Glomerular endothelial cell (primary cell): ENCODE measurements around the gene GRIK4. TPM values are rescaled to one million over a fixed set of nuclear protein-coding genes. Genes with fewer than 3 reads are reported as not detected.
"Not testable (repeated sequence)": the region's sequence is repeated elsewhere in the genome, so short reads cannot be mapped to it uniquely, and the experiment has no call there.

ENCODE experiments used
- DNase-seq: peaks from one replicate; pipeline ENCODE4 v3.0.0-alpha.2; 2011; ENCODE audit warnings: low read depth, low spot score; ENCODE audit errors: extremely low read depth
- total RNA-seq: library from RNA; depleted of rRNA; stranded (reverse); fragments of >200 nt; gene quantifications from 2 replicates; pipeline ENCODE4 v1.2.3, GENCODE V29; 2015

Gene GRIK4
- total RNA-seq = 0.06 and 0.10 TPM in 2 replicates

GRCh38 chr11:120511116-120511819 lies at the start of gene GRIK4:
Gene GRIK4, plus strand, starts transcription at chr11:120511748. Its CDS starts 148,571 bp downstream, at chr11:120660319.
- DNase-seq = no peak

DNA sequence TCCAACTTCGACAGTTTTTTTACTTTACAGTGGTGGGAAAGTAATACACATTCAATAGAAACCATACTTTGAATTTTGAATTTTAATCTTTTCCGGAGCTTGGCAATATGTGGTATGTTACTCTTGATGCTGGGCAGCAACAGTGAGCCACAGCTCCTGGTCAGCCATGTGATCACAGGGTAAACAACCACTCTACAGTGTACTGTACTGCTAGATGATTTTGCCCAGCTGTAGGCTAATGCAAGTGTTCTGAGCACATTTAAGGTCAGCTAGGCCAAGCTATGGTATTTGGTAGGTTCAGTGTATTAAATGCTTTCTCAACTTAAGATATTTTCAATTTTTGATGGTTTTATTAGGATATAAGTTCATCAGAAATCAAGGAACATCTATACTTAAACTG lies 48.7 kb upstream of the GRIK4 start:
- DNase-seq = no peak

- no peak for DNase-seq
Observed at GRCh38 chr11:120465921-120466534, 45.5 kb upstream of the GRIK4 start.

GRCh38 chr11:120467627-120468026 lies 43.9 kb upstream of the GRIK4 start:
- DNase-seq = no peak

DNA sequence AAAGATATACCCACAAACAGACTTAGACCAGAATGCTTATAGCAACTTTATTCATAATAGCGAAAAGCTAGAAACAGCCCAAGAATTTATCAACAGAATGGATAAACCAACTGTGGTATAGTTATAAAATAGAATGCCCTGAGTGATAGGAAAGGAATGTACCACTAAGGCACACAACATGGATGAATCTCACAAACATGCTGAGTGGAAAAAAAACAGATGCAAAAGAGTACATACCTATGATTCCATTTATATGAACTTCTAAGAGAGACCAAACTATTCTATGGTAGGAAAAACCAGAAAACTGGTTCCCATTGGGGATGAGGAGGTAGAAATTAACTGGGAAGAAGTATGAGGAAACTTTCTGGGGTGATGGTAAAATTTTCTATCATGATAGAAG lies 40.4 kb upstream of the GRIK4 start:
- DNase-seq = no peak

DNA sequence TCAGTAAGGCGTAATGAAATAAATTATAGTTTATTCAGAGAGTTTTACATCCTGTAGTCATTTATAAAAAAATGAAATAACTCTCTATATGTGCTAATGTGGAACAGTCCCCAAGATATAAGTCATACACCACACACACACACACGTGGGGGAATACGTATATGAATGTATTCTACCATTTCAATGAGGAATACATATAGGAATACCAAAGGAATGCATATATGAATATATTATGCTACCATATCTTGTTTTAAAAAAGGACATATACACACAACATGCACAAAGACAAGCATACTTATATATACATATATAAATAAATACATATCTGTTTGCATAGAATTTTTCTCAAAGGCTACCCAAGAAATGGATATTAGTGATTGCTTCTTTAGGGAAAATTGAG lies 39.6 kb upstream of the GRIK4 start:
- DNase-seq = no peak

DNA sequence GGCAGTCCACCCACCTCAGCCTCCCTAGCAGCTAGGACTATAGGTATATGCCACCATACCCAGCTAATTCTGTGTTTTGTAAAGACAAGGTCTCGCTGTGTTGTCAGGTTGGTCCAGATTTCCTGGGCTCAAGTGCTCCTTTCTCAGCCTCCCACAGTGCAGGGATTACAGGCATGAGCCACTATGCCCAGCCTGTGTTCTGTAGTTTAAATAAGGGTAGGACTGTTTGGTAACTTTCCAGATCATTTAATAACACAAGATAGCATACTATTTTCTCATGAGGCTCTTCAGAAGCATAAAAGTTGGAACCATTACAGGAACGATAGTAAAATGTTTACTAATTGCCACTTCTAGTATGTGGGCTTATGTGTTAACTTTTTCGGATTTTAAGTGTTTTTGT lies 38.0 kb upstream of the GRIK4 start:
- no peak for DNase-seq

- no peak for DNase-seq
Observed at GRCh38 chr11:120482149-120482548, 29.4 kb upstream of the GRIK4 start.

DNA sequence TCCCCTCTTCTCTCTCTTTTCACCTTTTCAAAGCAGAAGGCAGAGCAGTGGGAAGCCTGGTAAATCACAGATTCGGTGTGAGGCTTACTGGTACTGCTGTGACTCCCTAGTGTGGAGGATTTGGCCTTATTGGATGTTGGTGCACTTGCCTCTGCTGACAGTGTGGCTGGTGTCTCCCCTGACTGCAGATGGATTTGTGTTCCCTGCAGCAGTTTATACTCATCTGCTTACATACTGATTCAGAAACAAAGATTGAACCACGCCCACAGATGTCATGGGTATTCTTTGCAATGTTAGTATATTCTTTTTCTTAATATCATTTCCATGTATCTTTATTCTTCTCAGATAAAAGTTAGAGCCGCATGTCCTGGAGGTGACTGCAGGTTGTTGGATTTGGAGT lies 26.8 kb upstream of the GRIK4 start:
- no peak for DNase-seq

GRCh38 chr11:120486138-120486537 lies 25.4 kb upstream of the GRIK4 start:
- DNase-seq = no peak

- no peak for DNase-seq
Observed at GRCh38 chr11:120489799-120490198, 21.7 kb upstream of the GRIK4 start.

- DNase-seq = no peak
Observed at GRCh38 chr11:120492486-120492885, 19.1 kb upstream of the GRIK4 start.

GRCh38 chr11:120494595-120494994 lies 17.0 kb upstream of the GRIK4 start:
- DNase-seq = no peak

DNA sequence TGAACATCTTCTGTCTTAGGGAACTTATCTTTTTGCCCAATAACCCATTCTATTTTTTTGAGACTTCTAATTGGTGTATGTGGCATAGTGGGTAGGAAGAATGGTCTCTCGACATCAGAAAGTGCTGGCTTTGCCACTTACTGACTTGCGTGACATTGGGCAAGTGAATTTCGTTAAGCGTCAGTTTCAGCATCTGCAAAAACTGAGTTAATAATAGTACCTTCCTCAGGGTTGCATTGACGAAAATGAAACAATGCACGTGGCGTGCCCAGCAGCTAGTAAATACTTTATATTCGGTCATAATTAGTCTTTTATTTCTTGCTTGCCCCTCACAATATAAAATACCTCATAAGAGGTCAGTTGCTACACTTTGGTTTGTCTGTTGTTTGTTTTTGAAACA lies 12.5 kb upstream of the GRIK4 start:
- DNase-seq = no peak

DNA sequence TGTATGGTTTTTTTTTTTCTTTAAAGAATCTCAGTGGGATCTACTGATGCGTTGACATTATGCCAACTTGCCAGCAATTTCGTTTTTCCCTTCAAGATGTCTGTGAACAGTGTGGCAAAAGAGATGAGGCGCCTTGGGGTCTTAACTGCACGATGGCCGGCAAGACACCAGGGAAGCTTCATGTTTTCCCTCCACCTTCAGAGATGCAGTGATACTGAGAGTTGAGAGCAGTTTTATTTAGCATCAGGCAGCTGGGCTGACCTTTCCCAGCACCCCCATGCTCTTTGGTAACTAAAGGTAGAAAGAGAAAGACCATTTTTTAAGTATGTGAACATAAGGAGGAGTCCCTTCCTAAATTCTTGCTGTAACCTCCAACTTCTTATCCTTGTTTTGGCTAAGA lies 11.7 kb upstream of the GRIK4 start:
- no peak for DNase-seq

DNA sequence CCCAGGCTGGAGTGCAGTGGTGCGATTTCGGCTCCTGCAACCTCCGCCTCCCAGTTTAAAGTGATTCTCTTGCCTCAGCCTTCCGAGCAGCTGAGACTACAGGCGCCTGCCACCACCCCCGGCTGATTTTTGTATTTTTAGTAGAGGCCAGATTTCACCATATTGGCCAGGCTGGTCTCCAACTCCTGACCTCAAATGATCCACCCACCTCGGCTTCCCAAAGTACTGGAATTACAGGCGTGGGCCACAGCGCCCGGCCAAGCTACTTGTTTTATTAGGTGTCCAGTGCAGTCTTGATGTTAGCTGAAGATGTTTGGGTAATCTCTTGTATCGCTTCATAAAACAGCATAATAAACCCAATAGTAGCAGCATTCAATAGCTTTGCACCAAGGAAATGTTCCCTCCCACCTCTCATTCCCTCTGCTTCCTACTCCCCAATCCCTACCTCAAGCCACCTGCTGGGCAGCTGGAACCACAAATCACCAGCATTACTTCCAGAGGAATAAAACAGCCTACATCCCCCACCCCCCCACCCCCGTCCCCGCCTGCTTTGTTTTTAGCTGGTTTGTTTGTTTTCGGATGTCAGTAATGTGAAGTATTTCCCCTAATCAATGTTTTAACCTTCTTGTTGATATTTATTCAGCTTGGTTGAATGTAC lies 11.0 kb upstream of the GRIK4 start:
- DNase-seq = no peak

- no peak for DNase-seq
Observed at GRCh38 chr11:120501440-120501839, 10.1 kb upstream of the GRIK4 start.

GRCh38 chr11:120501976-120502755 lies 9.4 kb upstream of the GRIK4 start:
- DNase-seq = no peak

GRCh38 chr11:120503529-120503928 lies 8.0 kb upstream of the GRIK4 start:
- DNase-seq = not testable (repeated sequence)

- no peak for DNase-seq
Observed at GRCh38 chr11:120505801-120506425, 5.6 kb upstream of the GRIK4 start.
